ENCODE data around the gene PPP6R1.

- no peak for TF ChIP-seq SPI1 (IDR thresholded peaks at IDR 0.05; ENCODE audit: borderline replicate concordance, low read depth)
- TF ChIP-seq, protein P1, sequence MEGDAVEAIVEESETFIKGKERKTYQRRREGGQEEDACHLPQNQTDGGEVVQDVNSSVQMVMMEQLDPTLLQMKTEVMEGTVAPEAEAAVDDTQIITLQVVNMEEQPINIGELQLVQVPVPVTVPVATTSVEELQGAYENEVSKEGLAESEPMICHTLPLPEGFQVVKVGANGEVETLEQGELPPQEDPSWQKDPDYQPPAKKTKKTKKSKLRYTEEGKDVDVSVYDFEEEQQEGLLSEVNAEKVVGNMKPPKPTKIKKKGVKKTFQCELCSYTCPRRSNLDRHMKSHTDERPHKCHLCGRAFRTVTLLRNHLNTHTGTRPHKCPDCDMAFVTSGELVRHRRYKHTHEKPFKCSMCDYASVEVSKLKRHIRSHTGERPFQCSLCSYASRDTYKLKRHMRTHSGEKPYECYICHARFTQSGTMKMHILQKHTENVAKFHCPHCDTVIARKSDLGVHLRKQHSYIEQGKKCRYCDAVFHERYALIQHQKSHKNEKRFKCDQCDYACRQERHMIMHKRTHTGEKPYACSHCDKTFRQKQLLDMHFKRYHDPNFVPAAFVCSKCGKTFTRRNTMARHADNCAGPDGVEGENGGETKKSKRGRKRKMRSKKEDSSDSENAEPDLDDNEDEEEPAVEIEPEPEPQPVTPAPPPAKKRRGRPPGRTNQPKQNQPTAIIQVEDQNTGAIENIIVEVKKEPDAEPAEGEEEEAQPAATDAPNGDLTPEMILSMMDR (IDR thresholded peaks at IDR 0.05; ENCODE audit: insufficient read depth, low read length) = no peak
Observed at GRCh38 chr19:55308281-55308680, 49.5 kb upstream of the PPP6R1 start.
